HepG2 (cell line): ENCODE measurements around the gene LMCD1. TPM values are rescaled to one million over a fixed set of nuclear protein-coding genes. Genes with fewer than 3 reads are reported as not detected.

Experiments used
- ATAD3A ChIP-seq: sonication (generic); formaldehyde crosslinking; IDR thresholded peaks from 2 replicates; pipeline ENCODE4 v1.4.0; 2020; ENCODE audit warnings: missing genetic modification reagents
- ETV5 ChIP-seq: IDR thresholded peaks from 2 replicates; pipeline ENCODE4 v1.6.1; 2018; ENCODE audit warnings: missing biosample characterization, missing genetic modification reagents, inconsistent platforms, borderline replicate concordance
- HHEX ChIP-seq: IDR thresholded peaks from 2 replicates; pipeline ENCODE4 v1.6.1; 2016; ENCODE audit warnings: control low read depth
- HNRNPLL ChIP-seq: fragments of 200-400 bp; formaldehyde crosslinking; IDR thresholded peaks from 2 replicates; pipeline ENCODE4 v1.6.1; 2017; ENCODE audit warnings: mild to moderate bottlenecking, low read depth, low read length; ENCODE audit not compliant: poor library complexity, severe bottlenecking
- ISL2 ChIP-seq: sonication (generic); formaldehyde crosslinking; IDR thresholded peaks from 2 replicates; pipeline ENCODE4 v1.5.0; 2020; ENCODE audit warnings: missing genetic modification reagents
- KLF9 ChIP-seq: IDR thresholded peaks from 2 replicates; pipeline ENCODE4 v1.6.1; 2016; ENCODE audit warnings: low read depth
- MEF2D ChIP-seq: sonication (generic); formaldehyde crosslinking; IDR thresholded peaks from 2 replicates; pipeline ENCODE4 v1.5.1; 2020; ENCODE audit warnings: mild to moderate bottlenecking, missing genetic modification reagents
- MXD1 ChIP-seq: sonication (generic); formaldehyde crosslinking; IDR thresholded peaks from 2 replicates; pipeline ENCODE4 v1.4.0; 2020; ENCODE audit warnings: mild to moderate bottlenecking, missing genetic modification reagents
- NR2F6 ChIP-seq, 2 experiments: IDR thresholded peaks; 2 replicates each; pipeline ENCODE4 v1.6.1; 2016; ENCODE audit warnings: antibody characterized with exemption in 1 of 2, mild to moderate bottlenecking in 1 of 2
- PATZ1 ChIP-seq: sonication (generic); formaldehyde crosslinking; IDR thresholded peaks from 2 replicates; pipeline ENCODE4 v1.4.0; 2020; ENCODE audit warnings: missing genetic modification reagents
- SNAPC2 ChIP-seq: sonication (generic); formaldehyde crosslinking; IDR thresholded peaks from 2 replicates; pipeline ENCODE4 v1.8.1; 2022; ENCODE audit warnings: mild to moderate bottlenecking, missing genetic modification reagents
- SSRP1 ChIP-seq: IDR thresholded peaks from 2 replicates; pipeline ENCODE4 v1.6.1; 2016; ENCODE audit warnings: control low read depth
- USF2 ChIP-seq, 2 experiments: sonication (generic) in 1 of 2; formaldehyde crosslinking in 1 of 2; IDR thresholded peaks; 2 replicates each; pipeline versions ENCODE4 v1.5.1 to v1.6.1; 2011 to 2020; ENCODE audit warnings: borderline replicate concordance in 1 of 2, low read depth in 1 of 2, low read length in 1 of 2, mild to moderate bottlenecking in 1 of 2, missing genetic modification reagents in 1 of 2, moderate library complexity in 1 of 2
- XRCC5 ChIP-seq: fragments of 200-400 bp; formaldehyde crosslinking; optimal IDR thresholded peaks from 2 replicates; pipeline ENCODE3; 2017; ENCODE audit warnings: mild to moderate bottlenecking, low read length
- ZFX ChIP-seq: sonication (generic); formaldehyde crosslinking; IDR thresholded peaks from 2 replicates; pipeline ENCODE4 v1.4.0; 2020; ENCODE audit warnings: mild to moderate bottlenecking, low read depth, missing genetic modification reagents, moderate library complexity
- ZGPAT ChIP-seq: IDR thresholded peaks from 2 replicates; pipeline ENCODE4 v1.6.1; 2016; ENCODE audit warnings: mild to moderate bottlenecking
- ZNF317 ChIP-seq: sonication (generic); formaldehyde crosslinking; IDR thresholded peaks from 2 replicates; pipeline ENCODE4 v1.5.0; 2020; ENCODE audit warnings: mild to moderate bottlenecking, missing genetic modification reagents
- ZNF512B ChIP-seq: sonication (generic); formaldehyde crosslinking; IDR thresholded peaks from 2 replicates; pipeline ENCODE4 v1.5.1; 2020; ENCODE audit warnings: missing genetic modification reagents, mild to moderate bottlenecking, borderline replicate concordance
- ZNF777 ChIP-seq: sonication (generic); formaldehyde crosslinking; IDR thresholded peaks from 2 replicates; pipeline ENCODE4 v1.4.0; 2020; ENCODE audit warnings: missing genetic modification reagents
- ZNF841 ChIP-seq: sonication (generic); formaldehyde crosslinking; IDR thresholded peaks from 2 replicates; pipeline ENCODE4 v1.8.1; 2023; ENCODE audit warnings: missing genetic modification reagents, borderline replicate concordance
- polyA plus RNA-seq, 8 experiments: library from polyadenylated mRNA; depleted of rRNA in 3 of 8; stranded (reverse) in 7 of 8; unstranded in 1 of 8; fragments of >200 nt; fragmentation: Illumina TruSeq in 4 of 8; extraction: Trizol in 4 of 8; gene quantifications; 2 replicates each; pipeline versions ENCODE4 v1.2.1 to v1.2.3, GENCODE V29; 2011 to 2016; ENCODE audit warnings: low read depth in 4 of 8, missing spikeins in 1 of 8, mixed read lengths in 1 of 8; ENCODE audit not compliant: insufficient read depth in 1 of 8
- total RNA-seq, 5 experiments: library from RNA; depleted of rRNA; stranded (reverse); fragments of >200 nt; fragmentation: Illumina TruSeq; extraction: Trizol; gene quantifications; 2 replicates each; pipeline ENCODE4 v1.2.3, GENCODE V29; 2016; ENCODE audit warnings: low read depth in 1 of 5

LMCD1 gene
- total and polyA plus RNA-seq, 2 of the 13 experiments (the other 11 are each of a cell fraction or from before 2014, with no cell fraction given): 6.2 to 7.1 TPM

- no peak for TF ChIP-seq ZNF841
- TF ChIP-seq MXD1 (CRISPR knock-in tag): no peak
- TF ChIP-seq MEF2D (CRISPR knock-in tag): no peak
- no peak for TF ChIP-seq KLF9 (CRISPR knock-in tag)
- no peak for TF ChIP-seq ZNF317 (CRISPR knock-in tag)
- no peak for TF ChIP-seq HHEX (CRISPR knock-in tag)
- no peak for TF ChIP-seq SNAPC2 (CRISPR knock-in tag)
- peak; percentile 20 for TF ChIP-seq HNRNPLL
- TF ChIP-seq ETV5: peak; percentile 25; the same call in 1 of the 2 replicates
- TF ChIP-seq ATAD3A (CRISPR knock-in tag): no peak
- TF ChIP-seq ZGPAT (CRISPR knock-in tag): peak; percentile 45; the same call in 1 of the 2 replicates
- no peak for TF ChIP-seq SSRP1 (CRISPR knock-in tag)
- no peak for TF ChIP-seq ZNF512B (CRISPR knock-in tag)
- no peak for TF ChIP-seq ZNF777 (CRISPR knock-in tag)
- no peak for TF ChIP-seq PATZ1
- no peak for TF ChIP-seq XRCC5
- TF ChIP-seq ZFX: 0 out of 2 replicates have a peak, but pooled peaks have one; percentile 20
- no peak for TF ChIP-seq ISL2 (CRISPR knock-in tag)
- no peak for TF ChIP-seq USF2 (IDR thresholded peaks at IDR 0.05; ENCODE audit: low read depth, low read length)
- TF ChIP-seq USF2 (CRISPR knock-in tag; IDR thresholded peaks at IDR 0.05; ENCODE audit: borderline replicate concordance): no peak
- no peak for TF ChIP-seq NR2F6 (IDR thresholded peaks at IDR 0.05)
- TF ChIP-seq NR2F6 (CRISPR knock-in tag; IDR thresholded peaks at IDR 0.05): no peak
These were observed 121.5 kb downstream of the LMCD1 start (continued) for GRCh38 chr3:8622873-8623691.
